SU-DHL-6 (cell line): Measurements from ENCODE around the gene TNPO1.

ENCODE experiments used
- EZH2phosphoT487 ChIP-seq: fragments of 200-600 bp; sonication (generic), shearing (Covaris generic); conservative IDR thresholded peaks from 2 replicates; pipeline ENCODE4 v1.6.1; 2018; ENCODE audit warnings: mild to moderate bottlenecking, antibody characterized with exemption, low read length, moderate library complexity, mixed read lengths
- TF ChIP-seq, protein P1 (sequence below): fragments of 200-600 bp; sonication (generic); IDR thresholded peaks from one replicate; pipeline ENCODE4 v1.5.1; 2017; ENCODE audit warnings: antibody characterized with exemption, mild to moderate bottlenecking, low read length, moderate library complexity; ENCODE audit not compliant: insufficient read depth, poor library complexity, severe bottlenecking

GRCh38 chr5:72767289-72768010 lies 49.0 kb upstream of the TNPO1 start:
- TF ChIP-seq, protein P1, sequence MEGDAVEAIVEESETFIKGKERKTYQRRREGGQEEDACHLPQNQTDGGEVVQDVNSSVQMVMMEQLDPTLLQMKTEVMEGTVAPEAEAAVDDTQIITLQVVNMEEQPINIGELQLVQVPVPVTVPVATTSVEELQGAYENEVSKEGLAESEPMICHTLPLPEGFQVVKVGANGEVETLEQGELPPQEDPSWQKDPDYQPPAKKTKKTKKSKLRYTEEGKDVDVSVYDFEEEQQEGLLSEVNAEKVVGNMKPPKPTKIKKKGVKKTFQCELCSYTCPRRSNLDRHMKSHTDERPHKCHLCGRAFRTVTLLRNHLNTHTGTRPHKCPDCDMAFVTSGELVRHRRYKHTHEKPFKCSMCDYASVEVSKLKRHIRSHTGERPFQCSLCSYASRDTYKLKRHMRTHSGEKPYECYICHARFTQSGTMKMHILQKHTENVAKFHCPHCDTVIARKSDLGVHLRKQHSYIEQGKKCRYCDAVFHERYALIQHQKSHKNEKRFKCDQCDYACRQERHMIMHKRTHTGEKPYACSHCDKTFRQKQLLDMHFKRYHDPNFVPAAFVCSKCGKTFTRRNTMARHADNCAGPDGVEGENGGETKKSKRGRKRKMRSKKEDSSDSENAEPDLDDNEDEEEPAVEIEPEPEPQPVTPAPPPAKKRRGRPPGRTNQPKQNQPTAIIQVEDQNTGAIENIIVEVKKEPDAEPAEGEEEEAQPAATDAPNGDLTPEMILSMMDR, result no peak
- TF ChIP-seq EZH2phosphoT487, result no peak
